NCI-H460 (cell line): ENCODE data around the gene TCIRG1. TPM values are rescaled to one million over a fixed set of nuclear protein-coding genes. Genes with fewer than 3 reads are reported as not detected.

Experiments used
- DNase-seq: peaks from one replicate; pipeline ENCODE4 v3.0.0-alpha.2; 2016; ENCODE audit warnings: low read depth; ENCODE audit errors: extremely low read depth
- total RNA-seq: library from RNA; depleted of rRNA; stranded (reverse); fragments of >200 nt; shearing (Covaris generic); gene quantifications from 2 replicates; pipeline ENCODE4 v1.2.3, GENCODE V29; 2014

The TCIRG1 gene
- total RNA-seq, 1 experiment from 2014 or later, result 43.1 TPM

DNA sequence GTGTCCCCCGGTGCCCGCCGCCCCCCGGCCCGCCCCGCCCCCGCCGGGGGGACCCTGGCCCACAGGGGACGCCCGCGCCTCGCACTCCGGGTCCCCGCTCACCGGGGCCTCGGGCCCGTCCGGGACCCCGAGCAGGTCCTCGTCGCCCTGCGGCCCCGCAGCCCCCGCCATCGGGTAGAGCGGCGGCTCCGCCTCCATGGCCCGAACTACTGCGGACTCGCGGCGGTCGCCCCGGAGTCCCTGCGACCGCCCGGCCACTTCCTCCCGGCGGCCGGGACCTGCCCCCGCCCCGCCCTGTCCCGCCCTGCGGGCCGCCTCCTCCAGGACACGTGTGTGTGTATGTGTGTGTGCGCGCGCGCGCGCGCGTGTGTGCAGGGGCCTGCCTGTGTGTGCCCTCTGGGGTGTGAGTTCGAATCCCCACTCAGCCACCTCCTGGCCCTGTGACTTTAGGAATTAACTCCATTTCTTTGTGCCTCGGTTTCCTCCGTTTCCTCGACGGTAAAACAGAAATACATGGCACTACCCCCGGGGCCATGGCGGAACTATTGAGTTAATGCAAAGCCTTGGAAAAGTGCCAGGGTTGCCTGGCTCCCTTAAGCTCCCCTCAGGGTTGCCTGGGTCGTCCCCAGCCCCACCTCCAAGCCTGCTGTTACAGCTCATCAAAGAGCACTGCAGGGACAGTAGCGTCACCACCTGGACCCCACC is 34.8 kb upstream of the TCIRG1 start, which contains the start of gene UNC93B1:
UNC93B1 (minus strand) TSS at position 252 of the 705 bp plus-strand sequence; CDS start at position 198, 54 bp downstream.
- DNase-seq, result peak; percentile 77

DNA sequence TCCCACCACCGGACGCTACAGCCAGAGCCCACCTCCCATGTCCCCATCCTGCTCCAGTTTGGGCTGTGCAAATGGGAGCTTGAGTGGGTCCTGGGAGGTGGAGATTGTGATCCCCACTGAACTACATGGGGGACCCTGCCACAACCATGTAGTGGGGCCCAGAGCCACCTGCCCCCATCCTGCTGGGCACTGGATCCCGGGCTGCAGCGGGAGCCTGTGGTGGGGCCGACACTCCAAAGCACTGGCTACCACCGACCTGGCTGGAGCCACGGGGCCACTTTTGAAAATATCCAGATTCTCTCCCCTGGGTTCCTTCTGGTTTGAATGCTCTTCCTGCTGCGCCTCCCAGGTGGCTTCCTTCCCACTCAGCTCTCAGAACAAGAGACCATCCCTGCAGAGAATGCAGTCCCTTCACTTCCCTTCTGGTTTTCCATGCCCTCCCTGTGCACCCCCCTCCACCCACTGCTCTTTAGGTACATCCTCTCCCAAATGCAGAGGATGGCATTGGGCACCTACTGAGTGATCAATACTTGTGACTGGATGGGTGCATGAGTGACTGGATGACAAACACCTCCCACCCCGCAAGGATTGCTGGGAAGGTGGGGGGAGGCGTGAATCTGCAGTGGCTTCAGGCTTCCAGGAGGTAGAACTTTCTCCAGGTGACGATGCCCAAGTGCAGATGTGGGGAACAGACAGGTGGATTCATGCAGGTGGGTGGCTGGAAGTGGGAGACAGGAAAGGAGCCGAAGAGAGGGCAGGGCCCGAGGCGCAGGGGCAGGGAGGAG is 34.1 kb upstream of the TCIRG1 start:
- DNase-seq, result no peak

DNA sequence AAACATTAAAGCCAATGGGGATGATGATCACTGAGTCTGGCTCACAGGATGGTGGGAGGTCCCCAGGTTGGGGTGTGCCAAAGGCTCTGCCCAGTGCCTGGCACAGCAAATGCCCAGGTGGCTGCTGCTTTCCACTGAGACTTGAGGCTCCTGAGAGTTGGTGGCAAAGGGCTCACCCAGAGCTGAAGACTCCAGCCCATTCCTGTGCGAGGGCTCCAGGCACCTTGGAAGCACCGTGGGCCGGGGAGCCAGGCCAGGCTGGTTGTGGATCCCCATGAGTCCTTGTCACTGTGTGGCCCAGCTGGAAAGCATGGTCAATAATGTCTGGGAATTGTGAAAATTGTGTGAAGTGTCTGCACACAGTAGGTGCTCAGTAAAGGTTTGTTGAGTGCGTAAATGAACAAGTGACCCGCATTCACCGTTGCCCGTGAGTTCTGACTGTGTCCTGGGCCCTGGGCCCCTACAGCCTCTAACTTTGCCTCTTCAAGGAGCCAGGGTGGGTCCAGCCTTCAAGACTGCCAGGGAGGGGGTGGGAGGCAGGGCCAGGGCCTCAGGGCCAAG is 32.1 kb upstream of the TCIRG1 start:
- no peak for DNase-seq

DNA sequence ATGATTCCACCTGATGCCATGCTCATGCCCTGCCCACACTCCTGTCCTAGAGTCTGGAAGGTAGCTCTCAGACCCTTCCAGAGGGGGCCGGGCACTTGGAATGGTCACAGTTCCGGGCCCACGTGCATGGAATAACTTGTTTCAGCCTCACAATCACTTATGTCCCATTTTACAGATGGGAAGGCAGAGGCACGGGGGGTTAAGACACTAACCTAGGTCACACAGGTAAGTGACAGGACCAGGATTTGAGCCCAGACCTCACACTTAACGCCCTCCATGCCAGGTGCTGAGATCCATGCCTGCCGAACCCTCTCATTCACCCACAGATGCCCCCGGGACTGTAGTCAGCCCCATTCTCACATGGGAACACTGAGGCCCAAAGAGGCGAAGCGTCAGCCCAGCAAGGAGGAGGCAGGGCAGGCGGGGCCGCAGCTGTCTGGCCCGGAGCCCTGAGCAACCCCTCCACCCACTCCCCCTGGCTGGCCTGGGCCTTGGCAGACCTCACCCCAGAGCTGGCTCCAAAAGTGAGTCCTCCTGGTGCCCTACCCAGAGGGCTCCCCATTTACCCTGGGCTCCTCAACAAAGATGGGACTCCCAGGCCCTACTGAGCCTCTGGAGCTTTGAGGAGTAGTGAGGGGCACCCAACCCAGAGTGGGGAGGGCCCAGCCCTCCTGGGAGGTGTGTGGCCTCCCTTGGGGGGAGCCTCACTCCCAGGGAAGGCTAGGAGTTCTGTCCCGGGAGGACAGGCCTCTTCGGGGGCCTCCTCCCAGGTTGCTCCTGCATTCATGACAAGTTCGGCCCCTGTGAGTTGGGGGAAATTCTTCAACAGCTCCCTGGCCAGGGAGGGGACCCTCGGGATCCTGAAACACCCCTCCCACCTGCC is 31.1 kb upstream of the TCIRG1 start:
- no peak for DNase-seq

DNA sequence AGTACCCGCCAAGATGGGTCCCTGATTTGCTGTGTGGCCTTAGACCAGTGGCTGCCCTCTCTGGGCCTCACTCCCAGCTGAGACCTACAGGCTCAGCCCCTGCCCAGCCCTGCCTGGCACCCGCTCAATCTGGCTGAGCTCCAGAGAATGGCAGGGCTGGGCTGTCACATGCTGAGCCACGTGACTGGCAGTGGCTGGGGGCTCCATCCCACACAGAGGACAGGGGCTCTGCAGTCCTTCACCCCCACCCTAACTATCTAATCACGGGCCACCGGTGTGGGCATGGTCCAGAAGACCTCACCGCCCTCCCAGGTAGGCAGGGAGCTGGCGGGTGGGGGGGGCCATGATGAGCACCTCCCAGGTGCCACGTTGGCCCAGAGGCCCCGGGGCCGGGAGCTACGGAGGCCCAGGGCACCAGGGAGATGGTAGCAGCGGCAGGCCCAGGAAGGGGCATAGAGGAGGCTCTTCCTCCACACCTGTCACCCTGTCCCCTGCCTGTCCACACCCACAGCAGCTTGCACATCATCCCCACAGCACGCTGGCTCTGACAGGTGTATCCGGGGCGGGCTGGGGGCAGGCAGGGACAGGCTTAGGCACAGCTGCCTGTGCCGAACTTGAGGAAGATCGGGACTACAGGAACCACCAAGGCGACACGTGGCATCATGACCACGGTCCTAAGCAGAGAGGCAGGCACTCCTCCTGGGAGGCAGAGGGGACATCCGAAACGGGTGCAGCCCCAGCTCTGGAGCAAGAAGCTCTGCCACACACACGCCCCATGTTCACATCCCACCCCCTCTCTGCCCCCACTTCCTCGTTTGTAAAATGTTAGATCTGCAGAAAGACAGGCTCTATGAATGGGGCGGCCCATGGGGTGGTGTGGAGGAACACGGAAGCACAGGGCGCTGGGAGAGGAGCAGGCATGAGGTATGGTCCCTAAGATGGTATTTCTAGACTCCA is 30.2 kb upstream of the TCIRG1 start:
- no peak for DNase-seq

DNA sequence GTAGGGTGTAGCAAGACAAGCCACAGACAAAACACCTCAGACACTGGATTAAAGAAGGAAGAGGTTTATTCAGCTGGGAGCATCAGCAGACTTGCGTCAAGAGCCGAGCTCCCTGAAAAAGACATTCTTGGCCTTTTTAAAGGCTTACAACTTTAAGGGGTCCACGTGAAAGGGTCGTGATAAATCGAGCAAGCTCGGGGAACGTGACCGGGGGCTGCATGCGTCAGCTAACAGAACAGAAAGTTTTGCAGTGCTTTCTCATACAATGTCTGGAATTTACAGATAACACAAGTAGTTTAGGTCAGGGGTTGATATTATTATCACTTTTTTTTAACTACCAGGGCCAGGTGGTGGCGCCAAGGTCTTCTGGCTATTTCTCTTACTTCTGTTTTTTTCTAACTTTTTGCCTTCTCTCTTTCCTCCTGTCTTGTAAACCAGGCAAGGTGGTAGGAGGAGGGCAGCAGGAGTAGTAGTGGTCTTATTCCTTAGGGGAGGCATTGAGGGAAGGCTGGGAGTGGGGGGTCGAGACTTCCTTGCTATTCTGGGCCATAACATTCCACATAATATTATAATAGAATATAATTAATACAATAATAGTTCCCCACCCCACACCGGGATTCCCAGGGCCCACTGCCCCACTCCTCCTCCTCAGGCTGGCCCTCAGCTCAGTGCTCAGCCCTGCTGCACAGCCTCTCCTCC is 29.3 kb upstream of the TCIRG1 start:
- DNase-seq, result no peak

DNA sequence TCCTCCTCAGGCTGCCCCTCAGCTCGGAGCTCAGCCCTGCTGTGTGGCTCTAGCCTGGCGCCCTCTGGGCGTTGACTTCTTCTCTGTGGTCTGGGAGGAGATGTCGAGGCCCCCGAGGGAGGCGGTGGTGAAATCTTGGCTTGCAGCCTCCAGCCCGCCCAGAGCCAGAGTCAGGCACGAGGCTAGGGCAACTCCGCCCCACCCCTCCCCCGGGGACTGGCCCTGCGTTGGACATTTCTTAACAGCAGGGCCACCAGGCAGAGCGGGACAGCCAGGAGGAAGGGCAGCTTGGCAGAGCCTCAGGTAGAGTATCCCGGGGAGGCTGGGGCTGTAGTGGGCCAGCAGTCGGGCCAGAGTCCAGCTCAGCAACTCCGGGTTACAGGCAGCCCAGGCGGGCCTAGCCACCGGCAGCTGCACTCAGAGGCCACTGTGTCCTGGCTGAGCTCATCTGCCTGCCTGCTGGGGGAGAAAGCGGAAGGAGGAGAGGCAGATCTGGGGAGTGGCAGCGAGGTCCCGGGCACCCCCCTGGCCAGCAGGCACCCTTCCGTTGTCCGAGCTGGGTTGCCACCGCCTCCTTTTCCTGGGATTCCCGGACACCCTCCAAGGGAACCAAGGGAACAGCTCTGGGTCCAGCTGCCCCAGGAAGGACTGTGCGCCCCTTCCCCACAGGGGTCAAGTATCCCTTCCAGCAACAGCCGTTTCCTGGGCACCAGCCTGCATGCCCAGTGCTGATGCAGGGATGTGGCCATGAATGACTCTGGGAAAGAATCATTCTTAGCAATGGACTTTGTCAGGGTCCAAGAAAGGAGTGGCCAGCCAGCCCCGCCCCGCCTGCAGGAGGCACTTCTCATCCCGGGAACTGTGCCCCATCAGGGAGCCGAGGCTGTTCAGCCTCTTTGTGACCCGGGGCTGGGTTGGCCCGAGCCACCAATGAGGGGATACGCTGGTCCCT is 28.5 kb upstream of the TCIRG1 start, which contains the start of gene ALDH3B1:
ALDH3B1 (plus strand) TSS at position 238 of the 952 bp plus-strand sequence. CDS start 4,971 bp downstream, outside the sequence.
- DNase-seq, result peak; percentile 91

DNA sequence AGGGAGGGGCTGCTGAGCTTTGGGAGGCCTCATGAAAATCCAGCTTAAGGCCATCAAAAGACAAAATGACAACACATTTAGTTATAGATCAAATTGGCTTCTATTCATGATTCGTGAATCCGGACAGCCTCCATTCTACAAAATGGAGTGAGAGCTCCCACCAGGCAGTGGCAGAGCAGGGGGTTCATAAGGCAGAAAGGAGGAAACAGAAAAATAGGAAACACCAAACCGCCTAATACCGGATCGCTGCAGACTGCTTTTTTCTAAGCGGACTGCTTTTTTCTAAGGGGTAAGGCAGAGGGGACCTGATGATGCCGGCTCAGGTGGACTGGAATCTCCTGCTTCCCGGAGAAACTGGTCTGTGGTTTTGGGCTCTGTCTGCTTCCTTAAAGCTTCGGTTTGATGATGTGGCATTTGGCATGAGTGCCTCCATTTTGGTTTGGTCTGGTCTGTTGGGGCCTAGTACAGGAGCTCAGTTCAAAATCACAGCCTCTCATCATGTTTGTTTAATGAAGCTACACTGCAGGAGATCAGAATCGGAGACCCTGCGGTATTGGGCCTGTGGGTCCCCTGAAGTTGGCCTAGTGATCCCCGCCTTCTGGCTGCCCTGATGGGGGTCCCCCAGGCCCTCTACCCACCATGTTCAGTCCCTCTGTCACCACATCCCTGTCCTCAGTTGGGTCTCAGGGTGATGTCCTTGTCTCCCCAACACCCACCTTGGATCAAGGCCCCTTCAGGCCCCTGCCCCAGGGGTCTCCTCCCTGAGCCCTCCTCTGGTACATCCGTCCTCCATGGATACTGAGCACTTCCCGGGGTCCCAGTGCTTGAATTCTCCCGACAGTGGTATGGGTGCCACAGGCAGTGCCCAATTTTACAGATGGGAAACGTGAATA is 27.5 kb upstream of the TCIRG1 start:
- no peak for DNase-seq

DNA sequence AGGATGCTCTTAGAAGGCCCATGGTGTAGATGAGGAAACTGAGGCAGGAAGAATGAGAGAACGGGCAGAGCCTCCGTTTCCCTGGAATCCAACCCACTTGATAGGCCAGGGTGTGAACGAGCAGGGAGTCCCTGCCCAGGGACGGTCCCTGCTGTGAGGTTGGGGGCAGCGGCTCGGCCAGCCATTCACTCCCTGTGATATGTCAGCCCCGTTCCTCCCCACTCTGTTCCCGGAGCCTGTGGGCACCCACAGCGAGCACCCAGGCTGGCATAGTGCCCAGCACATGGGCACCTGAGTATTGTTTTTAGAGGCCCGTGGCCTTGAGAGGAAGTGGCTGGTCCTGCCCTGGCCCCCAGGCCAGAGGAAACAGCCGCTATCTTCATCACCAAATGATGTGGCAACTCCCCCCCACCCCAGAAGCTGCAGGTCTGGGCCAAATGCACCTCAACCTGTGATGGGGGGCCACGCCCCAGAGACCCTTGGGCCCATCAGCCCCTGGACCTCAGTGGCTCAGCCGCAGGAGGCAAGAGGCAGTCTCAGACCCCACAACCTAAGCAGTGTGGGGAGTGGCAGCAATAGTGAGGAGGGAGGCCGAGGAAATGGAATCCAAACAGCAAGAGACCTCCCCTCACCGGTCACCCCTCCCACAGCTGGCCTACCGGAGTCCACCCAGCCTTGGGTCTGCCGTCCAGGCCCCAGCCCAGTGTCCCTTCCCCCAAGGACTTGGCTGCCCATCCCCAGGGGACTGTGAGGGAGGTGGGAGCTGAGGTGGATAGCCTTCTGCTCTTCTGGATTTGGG is 26.6 kb upstream of the TCIRG1 start:
- no peak for DNase-seq

DNA sequence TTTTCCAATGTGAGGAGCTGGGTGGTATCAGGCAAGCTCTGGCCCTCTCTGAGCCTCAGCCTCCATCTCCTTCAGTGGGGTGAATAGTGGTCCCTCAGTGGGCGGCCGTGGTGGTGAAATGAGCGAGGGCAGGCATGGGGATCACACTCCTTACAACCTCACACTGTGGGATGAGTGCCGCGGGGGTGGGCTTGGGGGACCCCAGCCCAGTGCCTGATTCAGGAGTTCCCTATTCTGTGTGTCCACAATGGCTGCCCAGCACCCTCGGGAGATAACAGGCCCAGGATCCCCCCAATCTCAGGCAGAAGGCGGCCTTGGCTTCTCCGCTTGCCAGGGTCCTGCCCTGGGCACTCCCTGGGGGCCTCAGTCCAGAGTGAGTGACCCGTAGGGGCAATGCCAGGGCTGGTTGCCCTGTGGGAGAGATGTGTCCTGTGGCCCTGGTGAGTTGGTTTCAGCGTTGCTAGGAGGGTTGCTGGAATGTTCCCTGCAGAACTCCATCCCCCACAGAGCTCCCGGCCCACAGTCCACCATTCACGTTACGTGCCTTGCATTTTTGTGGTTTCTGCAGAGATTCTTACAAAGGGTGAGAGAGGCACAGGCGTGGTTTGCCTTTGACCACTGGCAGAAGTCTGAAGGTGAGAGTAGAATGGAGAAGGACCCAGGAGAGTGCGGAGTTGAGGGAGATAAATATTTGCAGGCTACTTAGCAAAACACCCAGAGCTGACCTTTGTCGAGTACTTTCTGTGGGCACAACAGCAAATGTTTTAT is 25.8 kb upstream of the TCIRG1 start:
- peak; percentile 92 for DNase-seq

DNA sequence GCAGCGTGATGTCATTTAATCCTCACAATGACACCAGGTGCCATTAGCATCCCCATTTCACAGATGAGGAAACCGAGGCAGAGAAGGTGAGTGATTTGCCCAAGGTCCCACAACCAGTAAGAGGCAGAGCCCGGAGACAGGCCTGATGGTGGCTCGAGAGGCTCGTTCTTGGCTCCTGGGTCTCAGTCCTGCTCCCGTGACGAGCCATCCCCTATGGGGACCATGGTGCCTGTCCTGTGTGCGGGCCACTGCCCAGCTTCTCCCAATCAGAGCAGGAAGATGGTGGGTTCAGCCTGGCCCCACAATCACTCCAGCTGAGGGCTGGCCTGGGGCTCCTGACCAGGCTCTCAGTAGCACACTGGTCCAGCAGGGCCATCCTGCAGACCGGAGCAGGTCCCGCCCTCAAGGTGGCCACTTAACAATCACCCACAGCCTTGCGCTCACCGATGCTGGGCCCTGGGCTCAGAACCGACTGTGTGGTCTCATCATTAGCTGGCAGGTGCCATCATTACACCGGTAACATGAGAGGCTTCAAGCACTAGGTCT is 25.1 kb upstream of the TCIRG1 start:
- DNase-seq, result no peak

DNA sequence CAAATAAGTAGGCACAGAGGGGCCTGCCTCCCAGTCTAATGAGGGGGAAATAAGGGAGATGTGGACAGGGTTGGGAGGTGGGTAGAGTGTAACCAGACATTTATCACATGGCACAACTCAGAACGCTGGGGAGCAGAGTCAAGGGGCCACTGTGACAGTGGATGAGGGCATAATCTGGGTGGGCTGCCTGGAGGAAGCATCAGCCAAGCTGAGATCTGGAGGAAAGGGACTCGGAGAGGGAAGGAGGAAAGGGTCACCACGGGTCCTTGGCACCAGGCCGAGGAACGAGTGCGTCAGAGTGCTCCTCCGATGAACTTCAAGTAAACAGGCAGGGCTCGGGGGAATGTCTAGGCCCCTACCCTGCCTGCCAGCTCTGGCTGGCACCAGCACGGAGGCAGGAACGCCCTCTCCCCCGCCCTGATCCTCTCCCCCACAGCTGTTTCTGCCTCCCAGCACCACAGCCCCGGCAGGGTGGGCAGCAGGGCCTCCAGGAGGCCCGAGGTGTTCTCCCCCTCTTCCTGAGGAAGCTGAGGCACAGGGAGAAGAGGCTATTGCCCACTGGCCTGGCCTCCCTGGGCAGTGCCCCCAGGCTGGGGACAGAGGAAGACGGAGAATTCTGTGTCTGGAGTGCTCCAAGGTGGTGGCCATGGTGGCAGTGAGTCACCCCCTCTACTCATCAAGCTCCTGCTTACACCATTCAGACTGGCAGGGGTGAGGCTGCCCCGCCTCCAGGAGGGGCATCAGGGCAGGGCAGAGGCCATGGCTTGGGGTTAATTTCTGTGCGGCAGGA is 24.5 kb upstream of the TCIRG1 start:
- DNase-seq, result peak; percentile 96

DNA sequence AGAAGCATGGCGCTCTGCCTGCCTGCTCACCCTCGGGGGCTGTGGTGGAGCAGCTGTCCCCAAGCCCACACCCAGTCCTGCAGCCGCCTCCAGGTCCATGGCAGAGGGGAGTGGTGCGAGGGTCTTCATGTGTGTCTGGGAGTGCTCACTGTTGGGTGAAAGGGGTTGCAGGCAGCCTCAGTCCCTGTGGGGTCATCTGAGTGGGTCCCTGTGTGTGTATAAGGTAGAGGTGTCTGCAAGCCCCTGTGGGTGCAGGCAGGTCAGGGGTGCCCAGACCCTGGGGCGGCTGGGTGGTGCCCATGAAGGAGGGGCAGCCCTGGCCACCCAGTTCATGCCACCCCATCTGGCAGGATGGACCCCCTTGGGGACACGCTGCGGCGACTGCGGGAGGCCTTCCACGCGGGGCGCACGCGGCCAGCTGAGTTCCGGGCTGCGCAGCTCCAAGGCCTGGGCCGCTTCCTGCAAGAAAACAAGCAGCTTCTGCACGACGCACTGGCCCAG is 23.8 kb upstream of the TCIRG1 start:
- no peak for DNase-seq

DNA sequence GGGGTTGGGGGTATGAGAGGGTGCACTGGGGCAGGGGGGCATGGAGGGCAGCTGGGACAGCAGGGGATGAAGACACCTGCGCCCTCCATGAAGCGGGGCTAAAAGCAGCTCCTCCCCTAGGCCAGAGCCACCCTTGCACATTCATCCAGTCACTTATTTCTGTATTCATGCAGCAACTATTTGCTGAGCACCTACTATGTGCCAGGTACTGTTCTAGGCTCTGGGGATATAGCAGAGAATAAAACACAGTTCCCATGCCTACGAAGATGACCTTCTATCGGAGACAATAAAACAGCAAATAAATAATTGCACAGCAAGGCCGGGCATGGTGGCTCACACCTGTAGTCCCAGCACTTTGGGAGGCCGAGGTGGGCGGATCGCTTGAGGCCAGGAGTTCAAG is 23.4 kb upstream of the TCIRG1 start:
- no peak for DNase-seq
